Endothelial cell of umbilical vein (primary cell): ENCODE data around the gene ITPKB. TPM values are rescaled to one million over a fixed set of nuclear protein-coding genes. Genes with fewer than 3 reads are reported as not detected.

ENCODE experiments used
- BruUV-seq: library from RNA; stranded (reverse); fragments of 400-500 nt; replicated peaks from 2 replicates; lab custom pipeline; 2021; lab: Mats Ljungman, UMichigan
- CTCF ChIA-PET: fragments of 300-600, 350-600 bp; sonication (Branson Sonifier 250); formaldehyde crosslinking; loops from one replicate; lab custom pipeline; 2021; ENCODE audit warnings: antibody characterized with exemption, inconsistent platforms; lab: Charles Lee
- POLR2A ChIA-PET: fragments of 300-600, 350-600 bp; sonication (Branson Sonifier 250); formaldehyde crosslinking; loops from one replicate; lab custom pipeline; 2021; ENCODE audit warnings: antibody characterized with exemption, inconsistent platforms; lab: Charles Lee
- DNase-seq: peaks from one replicate; pipeline ENCODE4 v3.0.0-alpha.2; 2011; ENCODE audit warnings: low read depth, low spot score
- FAIRE-seq: peaks from 2 replicates; lab custom pipeline; 2011; peaks lifted over from hg19 to GRCh38; lab: Jason Lieb, UNC
- H2AFZ ChIP-seq: 2 replicates; pipeline ENCODE4 v1.6.0; 2012; ENCODE audit warnings: low read depth, low read length, control low read depth, inconsistent platforms
- H3K27ac ChIP-seq: 2 replicates; pipeline ENCODE4 v1.5.1; 2011; ENCODE audit warnings: low read depth, mild to moderate bottlenecking, control low read depth, low read length, moderate library complexity; ENCODE audit not compliant: insufficient read depth
- H3K27me3 ChIP-seq, 2 experiments: 2 replicates each; pipeline versions ENCODE4 v1.6.0 to v1.6.1; 2011; ENCODE audit warnings: low read length in 2 of 2, mixed read lengths in 1 of 2; ENCODE audit not compliant: control insufficient read depth in 2 of 2, insufficient read depth in 2 of 2
- H3K36me3 ChIP-seq, 2 experiments: 2 replicates in 1 of 2; 3 replicates in 1 of 2; pipeline ENCODE4 v1.5.1; 2011; ENCODE audit warnings: low read length in 2 of 2, mild to moderate bottlenecking in 1 of 2, moderate library complexity in 1 of 2; ENCODE audit not compliant: control insufficient read depth in 2 of 2, insufficient read depth in 2 of 2; ENCODE audit errors: extremely low read depth in 1 of 2
- H3K4me1 ChIP-seq: 3 replicates; pipeline ENCODE4 v1.5.1; 2011; ENCODE audit warnings: mild to moderate bottlenecking, low read length; ENCODE audit not compliant: control insufficient read depth, insufficient read depth; ENCODE audit errors: extremely low read depth
- H3K4me2 ChIP-seq: 2 replicates; pipeline ENCODE4 v1.6.1; 2011; ENCODE audit warnings: low read length, control low read depth, mixed read lengths; ENCODE audit not compliant: insufficient read depth
- H3K4me3 ChIP-seq, 3 experiments: fragments of 200-600 bp in 1 of 3; sonication (generic), shearing (Covaris generic) in 1 of 3; replicated peaks in 1 of 3; 2 replicates each; pipeline ENCODE4 v1.5.1; 2011 to 2016; ENCODE audit warnings: control low read depth in 3 of 3, low read length in 3 of 3, mild to moderate bottlenecking in 2 of 3, inconsistent platforms in 1 of 3, low read depth in 1 of 3, moderate library complexity in 1 of 3; ENCODE audit not compliant: insufficient read depth in 1 of 3
- H3K79me2 ChIP-seq: 2 replicates; pipeline ENCODE4 v1.6.0; 2012; ENCODE audit warnings: low read length, inconsistent platforms; ENCODE audit not compliant: control insufficient read depth, insufficient read depth
- H3K9ac ChIP-seq: replicated peaks from 2 replicates; pipeline ENCODE3; 2011; ENCODE audit warnings: low read length, control low read depth; ENCODE audit not compliant: insufficient read depth; ENCODE audit errors: extremely low read depth
- H3K9me1 ChIP-seq: replicated peaks from 3 replicates; pipeline ENCODE4 v1.6.0; 2011; ENCODE audit warnings: mild to moderate bottlenecking, low read length; ENCODE audit not compliant: control insufficient read depth, insufficient read depth; ENCODE audit errors: extremely low read depth
- H3K9me3 ChIP-seq: replicated peaks from 2 replicates; pipeline ENCODE4 v1.5.1; 2012; ENCODE audit warnings: low read length, inconsistent platforms; ENCODE audit not compliant: control insufficient read depth, insufficient read depth
- H4K20me1 ChIP-seq: replicated peaks from 2 replicates; pipeline ENCODE3; 2011; ENCODE audit warnings: mild to moderate bottlenecking, low read length; ENCODE audit not compliant: control insufficient read depth, insufficient read depth; ENCODE audit errors: extremely low read depth
- EZH2 ChIP-seq: IDR thresholded peaks from 2 replicates; pipeline ENCODE4 v1.6.1; 2012; ENCODE audit warnings: borderline replicate concordance, low read depth, mild to moderate bottlenecking, moderate library complexity, low read length, inconsistent platforms; ENCODE audit not compliant: severe bottlenecking
- FOS ChIP-seq: IDR thresholded peaks from 2 replicates; pipeline ENCODE4 v1.6.1; 2011; ENCODE audit warnings: mild to moderate bottlenecking, low read length, moderate library complexity, borderline replicate concordance; ENCODE audit not compliant: insufficient read depth
- JUN ChIP-seq: IDR thresholded peaks from 2 replicates; pipeline ENCODE4 v1.6.1; 2011; ENCODE audit warnings: borderline replicate concordance, low read depth; ENCODE audit not compliant: insufficient read length, insufficient read depth
- MAX ChIP-seq: IDR thresholded peaks from 2 replicates; pipeline ENCODE4 v1.6.1; 2011; ENCODE audit not compliant: insufficient read depth, insufficient read length
- POLR2A ChIP-seq: IDR thresholded peaks from 2 replicates; pipeline ENCODE4 v1.6.1; 2012; ENCODE audit warnings: low read depth, mild to moderate bottlenecking, control low read depth, low read length
- dilution Hi-C: fragments of 300-500 bp; cut with MboI; formaldehyde crosslinking; loops from one replicate; pipeline ENCODE4 v1.15.0; 2019; ENCODE audit warnings: low sequenced_read_pairs; ENCODE audit not compliant: extremely low pct_ligation_motif_present
- intact Hi-C: fragments of 100-400 bp; cut with micrococcal nuclease; formaldehyde crosslinking; loops from one replicate; pipeline ENCODE4 v1.10.0; 2022
- polyA plus RNA-seq, 4 experiments: library from polyadenylated mRNA; depleted of rRNA in 3 of 4; stranded (reverse) in 3 of 4; unstranded in 1 of 4; fragments of >200 nt; gene quantifications; 2 replicates each; pipeline versions ENCODE4 v1.2.1 to v1.2.3, GENCODE V29; 2011 to 2012; ENCODE audit warnings: missing spikeins in 1 of 4
- total RNA-seq: library from RNA; stranded (reverse); gene quantifications from 2 replicates; pipeline ENCODE4 v1.2.3, GENCODE V29; 2021
- TF ChIP-seq, protein P1 (sequence below), 2 donors: IDR thresholded peaks; 1 replicate in 1 of 2; 2 replicates in 1 of 2; pipeline ENCODE4 v1.5.1; 2011; ENCODE audit warnings: low read length in 2 of 2, mild to moderate bottlenecking in 2 of 2, moderate library complexity in 2 of 2, control low read depth in 1 of 2, inconsistent platforms in 1 of 2, low read depth in 1 of 2; ENCODE audit not compliant: insufficient read depth in 1 of 2; ENCODE audit errors: extremely low read depth in 1 of 2

The ITPKB gene
- total and polyA plus RNA-seq, 2 donors (not counting 3 experiments of a cell fraction or from before 2014, with no cell fraction given), result 7.7 to 34.8 TPM

- H3K4me2 ChIP-seq, result no peak overlapping the region
- H4K20me1 ChIP-seq, result no peaks in the 10 kb centered on the region
- no peaks in the 10 kb centered on the region for H3K9me3 ChIP-seq
- POLR2A ChIA-PET, result no interaction called here
- CTCF ChIA-PET, result interaction anchor here (1.0 to 3.0 kb wide), 3 partner anchors 24 to 170 kb away, joined by 4 to 7 read pairs (median 6); no protein-coding TSS in a partner anchor
- no peak overlapping the region for H2AFZ ChIP-seq
- H3K9me1 ChIP-seq, result no peaks in the 10 kb centered on the region
- no peaks in the 10 kb centered on the region for H3K27me3 ChIP-seq
- no TSS peak for BruUV-seq
- no peak overlapping the region for H3K9ac ChIP-seq
- no peak for DNase-seq
- intact Hi-C loops, result no loop called here
- H3K4me1 ChIP-seq, result peaks cover 53% of the 10 kb centered on the region
- H3K36me3 ChIP-seq, result no peaks in the 10 kb centered on the region
- dilution Hi-C loops, result no loop called here
- no peak overlapping the region for H3K4me3 ChIP-seq
- no peak for FAIRE-seq
- no peaks in the 10 kb centered on the region for H3K79me2 ChIP-seq
- no peak for TF ChIP-seq JUN
- TF ChIP-seq FOS, result no peak
- TF ChIP-seq, protein P1, sequence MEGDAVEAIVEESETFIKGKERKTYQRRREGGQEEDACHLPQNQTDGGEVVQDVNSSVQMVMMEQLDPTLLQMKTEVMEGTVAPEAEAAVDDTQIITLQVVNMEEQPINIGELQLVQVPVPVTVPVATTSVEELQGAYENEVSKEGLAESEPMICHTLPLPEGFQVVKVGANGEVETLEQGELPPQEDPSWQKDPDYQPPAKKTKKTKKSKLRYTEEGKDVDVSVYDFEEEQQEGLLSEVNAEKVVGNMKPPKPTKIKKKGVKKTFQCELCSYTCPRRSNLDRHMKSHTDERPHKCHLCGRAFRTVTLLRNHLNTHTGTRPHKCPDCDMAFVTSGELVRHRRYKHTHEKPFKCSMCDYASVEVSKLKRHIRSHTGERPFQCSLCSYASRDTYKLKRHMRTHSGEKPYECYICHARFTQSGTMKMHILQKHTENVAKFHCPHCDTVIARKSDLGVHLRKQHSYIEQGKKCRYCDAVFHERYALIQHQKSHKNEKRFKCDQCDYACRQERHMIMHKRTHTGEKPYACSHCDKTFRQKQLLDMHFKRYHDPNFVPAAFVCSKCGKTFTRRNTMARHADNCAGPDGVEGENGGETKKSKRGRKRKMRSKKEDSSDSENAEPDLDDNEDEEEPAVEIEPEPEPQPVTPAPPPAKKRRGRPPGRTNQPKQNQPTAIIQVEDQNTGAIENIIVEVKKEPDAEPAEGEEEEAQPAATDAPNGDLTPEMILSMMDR (IDR thresholded peaks at IDR 0.05; ENCODE audit: extremely low read depth in 1 of 2, insufficient read depth in 1 of 2, low read depth in 1 of 2, low read length in 2 of 2), result no peak
- no peak for TF ChIP-seq POLR2A
- no peak for TF ChIP-seq MAX
- TF ChIP-seq EZH2, result no peak
- H3K27ac ChIP-seq, result no peak overlapping the region
Measured at GRCh38 chr1:226658546-226659125, 80.4 kb downstream of the ITPKB start.
